WERI-Rb-1 (cell line): ENCODE results near the gene FAM240B.

Experiments used
- DNase-seq: peaks from one replicate; pipeline ENCODE4 v3.0.0-alpha.2; 2020
- H3K27ac ChIP-seq: fragments of 250-450 bp; sonication (Bioruptor Pico); 2 replicates; pipeline ENCODE4 v1.5.1; 2020; ENCODE audit warnings: mild to moderate bottlenecking, moderate library complexity
- H3K27me3 ChIP-seq: fragments of 250-450 bp; sonication (Bioruptor Pico); 2 replicates; pipeline ENCODE4 v1.5.1; 2021; ENCODE audit warnings: mild to moderate bottlenecking, low read depth, moderate library complexity; ENCODE audit not compliant: insufficient read depth, severe bottlenecking
- H3K36me3 ChIP-seq: fragments of 250-450 bp; sonication (Bioruptor Pico); 2 replicates; pipeline ENCODE4 v1.5.1; 2020; ENCODE audit warnings: mild to moderate bottlenecking, moderate library complexity
- H3K4me3 ChIP-seq: 2 replicates; pipeline ENCODE4 v1.5.1; 2011; ENCODE audit warnings: low read depth, mild to moderate bottlenecking, control low read depth, low read length
- H3K9me3 ChIP-seq: fragments of 250-450 bp; sonication (Bioruptor Pico); 2 replicates; pipeline ENCODE4 v1.5.1; 2021; ENCODE audit warnings: mild to moderate bottlenecking, moderate library complexity; ENCODE audit not compliant: severe bottlenecking
- CTCF ChIP-seq: IDR thresholded peaks from 2 replicates; pipeline ENCODE4 v1.5.1; 2011; ENCODE audit warnings: low read depth, mild to moderate bottlenecking, control low read depth, inconsistent platforms, low read length

FAM240B gene

GRCh38 chr9:38675211-38675610, 44.7 kb downstream of the FAM240B start:
- no peaks in the 10 kb centered on the region for H3K36me3 ChIP-seq
- H3K27ac ChIP-seq = no peak overlapping the region
- no peak for DNase-seq
- no peak for TF ChIP-seq CTCF
- no peaks in the 10 kb centered on the region for H3K27me3 ChIP-seq
- no peak overlapping the region for H3K4me3 ChIP-seq
- H3K9me3 ChIP-seq = no peaks in the 10 kb centered on the region

GRCh38 chr9:38673399-38674193, 46.3 kb downstream of the FAM240B start:
- DNase-seq = no peak
- H3K27ac ChIP-seq = no peak overlapping the region

GRCh38 chr9:38671748-38672147, 48.2 kb downstream of the FAM240B start:
- Histone ChIP-seq H3K4me3 (no peak overlapping the region), H3K27ac (no peak overlapping the region), H3K27me3 (no peaks in the 10 kb centered on the region), H3K36me3 (no peaks in the 10 kb centered on the region), H3K9me3 (no peaks in the 10 kb centered on the region)
- DNase-seq = no peak
- no peak for TF ChIP-seq CTCF

More at GRCh38 chr9:38673399-38674193, 46.3 kb downstream of the FAM240B start:
- Histone ChIP-seq H3K27me3 (no peaks in the 10 kb centered on the region), H3K9me3 (no peaks in the 10 kb centered on the region), H3K36me3 (no peaks in the 10 kb centered on the region), H3K4me3 (no peak overlapping the region)
- no peak for TF ChIP-seq CTCF

GRCh38 chr9:38671372-38671731, 48.6 kb downstream of the FAM240B start:
- DNase-seq = no peak
- TF ChIP-seq CTCF = no peak
- H3K36me3 ChIP-seq = no peaks in the 10 kb centered on the region
- no peaks in the 10 kb centered on the region for H3K9me3 ChIP-seq
- no peak overlapping the region for H3K27ac ChIP-seq
- H3K4me3 ChIP-seq = no peak overlapping the region
- H3K27me3 ChIP-seq = no peaks in the 10 kb centered on the region

GRCh38 chr9:38670542-38671371, 49.2 kb downstream of the FAM240B start:
- no peak for DNase-seq
- Histone ChIP-seq H3K27ac (no peak overlapping the region), H3K4me3 (no peak overlapping the region), H3K36me3 (no peaks in the 10 kb centered on the region), H3K27me3 (no peaks in the 10 kb centered on the region), H3K9me3 (no peaks in the 10 kb centered on the region)
- TF ChIP-seq CTCF = no peak
